Heart left ventricle (tissue), 13 donors: ENCODE results near the gene FAP.

ENCODE experiments used
- CTCF ChIP-seq, 12 donors: fragments of 200-600 bp; sonication (generic) in 4 of 12; IDR thresholded peaks; one replicate each; pipeline versions ENCODE4 v1.5.0 to v1.8.0; 2018 to 2022; ENCODE audit warnings: antibody characterized with exemption in 12 of 12, mild to moderate bottlenecking in 5 of 12
- POLR2A ChIP-seq, 2 donors: fragments of 450-650 bp; IDR thresholded peaks; one replicate each; pipeline ENCODE4 v1.6.1; 2017; ENCODE audit warnings: antibody characterized with exemption in 2 of 2, mild to moderate bottlenecking in 2 of 2, moderate library complexity in 2 of 2
- donor health status: ischemic (EF 13 %, LVEDD 7.1; RV severe dilation, severe dysfunction).
- donor health status: DM: no; HTN: yes; CAD: no.
- donor health status: DM: no; HTN: no; CAD: no.
- donor health status: ischemic (EF 25% LVEDD 6.9; RV normal size, moderate dysfunction).
- donor health status: ischemic (EF 25% LVEDD 5.7; RV mildly dilated, moderate dysfunction).
- donor health status: ischemic (EF 35%, LVEDD 5.7; RV mildly dilated, moderate dysfunction).
- donor health status: nonischemic (EF 11% LVEDD 7.7; RV severe dilation, severe dysfunction).
- donor health status: DM: yes; HTN: yes; CAD: no.
- donor health status: PGD.
- donor health status: ischemic (EF 29% LVEDD 5.4; RV normal size, mild dysfunction).
- donor health status: nonischemic (EF 23%, LVEDD 6.1; RV moderate dilation, normal function).

GRCh38 chr2:162291748-162292147, 48.5 kb upstream of the FAP start:
- no peak for TF ChIP-seq POLR2A (IDR thresholded peaks at IDR 0.05)
- no peak for TF ChIP-seq CTCF (IDR thresholded peaks at IDR 0.05)
